CD4-positive, alpha-beta memory T cell (primary cell): ENCODE measurements around the gene SYNPO. TPM values are rescaled to one million over a fixed set of nuclear protein-coding genes. Genes with fewer than 3 reads are reported as not detected.

Experiments used
- CTCF ChIA-PET: fragments of 350-600 bp; sonication (Branson Sonifier 250); formaldehyde crosslinking; loops from one replicate; lab custom pipeline; 2021; ENCODE audit warnings: inconsistent platforms; ENCODE audit not compliant: partially characterized antibody; lab: Charles Lee
- POLR2A ChIA-PET: fragments of 350-600 bp; sonication (Branson Sonifier 250); formaldehyde crosslinking; loops from one replicate; lab custom pipeline; 2021; ENCODE audit not compliant: partially characterized antibody; lab: Charles Lee
- DNase-seq, 5 donors: peaks; one replicate each; pipeline versions ENCODE4 v3.0.0 to v3.0.0-alpha.2; 2020 to 2022; ENCODE audit warnings: mixed read lengths in 1 of 5
- H3K27ac ChIP-seq: one replicate; pipeline ENCODE4 v1.7.0; 2013; ENCODE audit warnings: low read depth, low read length
- H3K27me3 ChIP-seq: 2 replicates; pipeline ENCODE4 v1.7.0; 2013; ENCODE audit warnings: mild to moderate bottlenecking, low read length, moderate library complexity; ENCODE audit not compliant: insufficient read depth
- H3K36me3 ChIP-seq: 2 replicates; pipeline ENCODE4 v1.7.0; 2013; ENCODE audit warnings: mild to moderate bottlenecking, low read length, moderate library complexity; ENCODE audit not compliant: insufficient read depth
- H3K4me1 ChIP-seq: 2 replicates; pipeline ENCODE4 v1.7.0; 2013; ENCODE audit warnings: mild to moderate bottlenecking, low read length, moderate library complexity; ENCODE audit not compliant: insufficient read depth
- H3K4me3 ChIP-seq, 2 donors: one replicate each; pipeline ENCODE4 v1.7.0; 2013; ENCODE audit warnings: low read length in 2 of 2, mild to moderate bottlenecking in 1 of 2
- H3K9me3 ChIP-seq, 2 donors: one replicate each; pipeline ENCODE4 v1.7.0; 2013; ENCODE audit warnings: low read length in 2 of 2, control low read depth in 1 of 2; ENCODE audit not compliant: control insufficient read depth in 1 of 2
- H3K27ac Mint-ChIP-seq, 7 donors: one replicate each; pipeline ENCODE4 v1.8.0; 2020 to 2021; ENCODE audit warnings: mixed read lengths in 7 of 7, mild to moderate bottlenecking in 6 of 7, inconsistent platforms in 3 of 7, moderate library complexity in 3 of 7
- H3K27me3 Mint-ChIP-seq, 2 donors: one replicate each; pipeline ENCODE4 v1.8.0; 2020 to 2021; ENCODE audit warnings: mixed read lengths in 2 of 2
- H3K36me3 Mint-ChIP-seq, 2 donors: one replicate each; pipeline ENCODE4 v1.8.0; 2020 to 2021; ENCODE audit warnings: mixed read lengths in 2 of 2, inconsistent platforms in 1 of 2, mild to moderate bottlenecking in 1 of 2
- H3K4me1 Mint-ChIP-seq, 4 donors: one replicate each; pipeline ENCODE4 v1.8.0; 2020 to 2021; ENCODE audit warnings: mixed read lengths in 4 of 4, mild to moderate bottlenecking in 1 of 4
- H3K4me3 Mint-ChIP-seq, 8 donors: one replicate each; pipeline ENCODE4 v1.8.0; 2020 to 2021; ENCODE audit warnings: mixed read lengths in 8 of 8, mild to moderate bottlenecking in 7 of 8, moderate library complexity in 6 of 8, inconsistent platforms in 3 of 8
- H3K9me3 Mint-ChIP-seq, 8 donors: one replicate each; pipeline ENCODE4 v1.8.0; 2020 to 2021; ENCODE audit warnings: mixed read lengths in 8 of 8, mild to moderate bottlenecking in 5 of 8, inconsistent platforms in 3 of 8, moderate library complexity in 1 of 8
- intact Hi-C: fragments of 100-400 bp; cut with micrococcal nuclease; formaldehyde crosslinking; loops from one replicate; pipeline ENCODE4 v1.15.1; 2023
- polyA plus RNA-seq, 2 donors: library from polyadenylated mRNA; unstranded; fragments of 300-500 nt; fragmentation: Illumina TruSeq; gene quantifications; one replicate each; pipeline ENCODE4 v1.2.3, GENCODE V29; 2021
- total RNA-seq, 2 experiments: library from RNA; stranded (reverse); gene quantifications; one replicate each; pipeline ENCODE4 v1.2.3, GENCODE V29; 2021

SYNPO gene
- total and polyA plus RNA-seq, 4 experiments from 2014 or later = 0.06 TPM; not detected in 3

DNA sequence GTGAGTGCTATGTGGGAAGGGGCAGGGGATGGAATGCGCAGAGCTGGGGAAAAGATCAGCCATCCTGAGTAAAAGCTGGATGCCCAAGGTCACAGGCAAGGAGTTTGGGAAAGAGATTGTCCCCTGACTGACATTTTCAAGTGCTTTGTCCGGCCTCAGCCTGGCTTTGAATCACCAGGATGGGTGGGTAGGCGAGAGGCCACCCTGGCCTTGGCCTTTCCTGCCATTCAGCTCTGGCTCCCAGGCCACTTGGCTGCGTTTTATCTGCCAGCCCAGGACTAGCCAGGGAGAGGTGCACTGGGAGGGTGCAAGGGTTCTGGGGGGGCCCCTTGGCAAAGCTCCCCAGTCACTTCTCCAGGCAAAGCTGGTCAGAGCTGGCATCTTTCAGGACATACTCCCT is 37.4 kb upstream of the SYNPO start:
- H3K4me1 Mint-ChIP-seq = no peaks in the 10 kb centered on the region
- H3K27me3 Mint-ChIP-seq = peaks cover 5% of the 10 kb centered on the region in 2 donors
- intact Hi-C loops = no loop called here
- Histone ChIP-seq H3K27me3 (no peaks in the 10 kb centered on the region), H3K4me3 (no peak overlapping the region), H3K4me1 (no peaks in the 10 kb centered on the region), H3K27ac (no peak overlapping the region), H3K36me3 (no peaks in the 10 kb centered on the region), H3K9me3 (no peaks in the 10 kb centered on the region)
- H3K27ac Mint-ChIP-seq = no peak overlapping the region
- CTCF ChIA-PET = interaction anchor here (0.5 kb wide), 1 partner anchor 89 kb away, joined by 3 read pairs; no protein-coding TSS in a partner anchor
- no peaks in the 10 kb centered on the region for H3K9me3 Mint-ChIP-seq
- no peaks in the 10 kb centered on the region for H3K36me3 Mint-ChIP-seq
- no peak for DNase-seq
- POLR2A ChIA-PET = no interaction called here
- H3K4me3 Mint-ChIP-seq = no peak overlapping the region

DNA sequence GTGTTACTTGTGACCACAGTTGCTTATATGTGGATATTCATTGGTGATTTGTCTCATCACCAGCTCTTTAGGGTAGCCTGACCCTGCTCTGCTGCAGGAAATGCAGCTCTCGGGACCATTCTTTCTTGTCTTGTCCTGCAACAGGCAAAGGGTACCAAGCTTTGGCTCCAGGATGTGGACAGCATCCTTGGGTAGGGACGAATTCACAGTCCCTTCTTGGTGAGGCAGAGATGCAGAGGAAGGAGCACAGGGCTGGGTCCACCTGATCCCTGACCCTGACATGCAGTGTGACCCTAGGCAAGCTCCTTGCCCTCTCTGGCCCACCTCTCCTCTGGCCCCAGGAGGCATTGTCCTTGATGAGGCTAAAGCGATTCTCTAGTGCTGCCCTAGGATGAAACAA is 37.0 kb upstream of the SYNPO start:
- H3K4me3 Mint-ChIP-seq = no peak overlapping the region
- DNase-seq = no peak
- ChIA-PET POLR2A (no interaction called here), CTCF (interaction anchor here (0.5 kb wide), 1 partner anchor 89 kb away, joined by 3 read pairs; no protein-coding TSS in a partner anchor)
- Histone ChIP-seq H3K4me3 (no peak overlapping the region), H3K27ac (no peak overlapping the region), H3K4me1 (no peaks in the 10 kb centered on the region), H3K36me3 (no peaks in the 10 kb centered on the region), H3K27me3 (no peaks in the 10 kb centered on the region), H3K9me3 (no peaks in the 10 kb centered on the region)
- no peaks in the 10 kb centered on the region for H3K4me1 Mint-ChIP-seq
- no peak overlapping the region for H3K27ac Mint-ChIP-seq
- peaks cover 5% of the 10 kb centered on the region in 2 donors for H3K27me3 Mint-ChIP-seq
- intact Hi-C loops = no loop called here
- no peaks in the 10 kb centered on the region for H3K9me3 Mint-ChIP-seq
- no peaks in the 10 kb centered on the region for H3K36me3 Mint-ChIP-seq

DNA sequence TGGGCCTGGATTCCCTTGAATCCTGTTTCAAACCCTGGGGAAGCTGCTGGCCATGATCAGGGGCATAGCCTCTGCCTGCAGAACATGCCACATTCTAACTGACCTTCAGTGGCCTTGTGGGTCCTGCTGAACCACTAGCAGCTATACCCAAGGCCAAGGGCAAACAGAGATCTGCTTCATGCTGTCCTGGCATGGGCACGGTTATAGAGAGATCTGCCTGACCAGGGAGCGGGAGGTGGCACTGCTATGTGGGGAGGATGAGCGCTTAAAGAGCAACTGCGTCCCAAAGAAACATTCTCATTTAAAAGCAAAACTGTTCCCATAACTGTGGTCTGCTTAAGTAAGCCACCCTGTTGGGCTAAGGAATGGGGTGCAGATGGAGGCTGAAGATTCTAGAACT is 36.5 kb upstream of the SYNPO start:
- Histone ChIP-seq H3K4me1 (no peaks in the 10 kb centered on the region), H3K27ac (no peak overlapping the region), H3K27me3 (no peaks in the 10 kb centered on the region), H3K36me3 (no peaks in the 10 kb centered on the region), H3K4me3 (no peak overlapping the region), H3K9me3 (no peaks in the 10 kb centered on the region)
- Mint-ChIP-seq H3K4me3 (no peak overlapping the region), H3K36me3 (no peaks in the 10 kb centered on the region), H3K4me1 (no peaks in the 10 kb centered on the region), H3K27ac (no peak overlapping the region), H3K27me3 (peaks cover 5% of the 10 kb centered on the region in 2 donors), H3K9me3 (no peaks in the 10 kb centered on the region)
- intact Hi-C loops = no loop called here
- ChIA-PET CTCF (no interaction called here), POLR2A (no interaction called here)
- DNase-seq = no peak

DNA sequence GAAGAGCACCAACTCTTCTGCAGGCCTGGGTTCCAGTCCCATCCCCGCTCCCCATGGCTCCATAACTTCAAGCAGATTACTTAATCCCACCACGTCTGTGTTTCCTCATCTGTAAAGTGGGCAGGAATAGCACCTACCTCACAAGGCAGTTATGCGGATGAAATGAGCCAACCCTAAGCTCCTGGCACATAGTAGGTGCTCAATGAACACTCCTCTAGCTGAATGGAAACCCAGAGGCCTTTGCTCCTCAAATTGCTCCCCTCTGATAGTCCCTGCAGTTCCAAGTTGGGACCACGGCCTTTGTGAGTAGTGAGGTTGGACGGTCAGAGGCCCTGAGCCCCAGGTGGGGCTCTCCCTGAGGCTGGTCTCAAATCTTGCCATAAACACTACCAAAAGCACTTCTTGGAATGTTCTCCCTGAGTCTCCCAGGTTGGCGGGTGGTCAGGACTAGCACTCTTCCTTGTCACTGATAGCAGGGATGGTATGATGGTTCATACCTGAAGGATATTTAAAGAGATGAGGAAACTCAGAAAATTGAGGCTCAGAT is 35.5 kb upstream of the SYNPO start:
- ChIA-PET POLR2A (no interaction called here), CTCF (no interaction called here)
- no peaks in the 10 kb centered on the region for H3K4me1 Mint-ChIP-seq
- no peak overlapping the region for H3K27ac ChIP-seq
- no peaks in the 10 kb centered on the region for H3K36me3 Mint-ChIP-seq
- no peaks in the 10 kb centered on the region for H3K27me3 ChIP-seq
- intact Hi-C loops = no loop called here
- peaks cover 4 to 5% of the 10 kb centered on the region in 2 donors for H3K27me3 Mint-ChIP-seq
- H3K9me3 ChIP-seq = no peaks in the 10 kb centered on the region
- no peak overlapping the region for H3K4me3 ChIP-seq
- no peak overlapping the region for H3K4me3 Mint-ChIP-seq
- H3K4me1 ChIP-seq = no peaks in the 10 kb centered on the region
- no peak overlapping the region for H3K27ac Mint-ChIP-seq
- no peak for DNase-seq
- no peaks in the 10 kb centered on the region for H3K9me3 Mint-ChIP-seq
- no peaks in the 10 kb centered on the region for H3K36me3 ChIP-seq

DNA sequence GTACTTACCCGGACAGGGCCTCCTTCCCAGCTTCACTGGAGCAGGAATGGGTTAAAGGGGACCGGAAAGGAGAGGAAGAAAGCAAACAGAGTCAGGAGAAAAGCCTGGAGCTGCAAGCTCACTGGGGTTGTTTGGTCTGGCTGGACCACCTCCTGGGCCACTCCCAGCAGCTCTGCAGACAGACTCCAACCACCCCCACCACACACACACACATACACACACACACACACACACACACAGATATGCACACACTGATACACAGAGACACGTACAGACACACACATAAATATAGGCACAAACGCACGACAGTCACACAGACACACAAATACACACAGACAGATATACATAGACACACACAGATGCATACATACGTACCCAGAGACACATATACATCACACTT is 34.9 kb upstream of the SYNPO start:
- H3K27me3 Mint-ChIP-seq = peaks cover 4 to 5% of the 10 kb centered on the region in 2 donors
- H3K9me3 Mint-ChIP-seq = no peaks in the 10 kb centered on the region
- H3K4me1 Mint-ChIP-seq = no peaks in the 10 kb centered on the region
- no peaks in the 10 kb centered on the region for H3K36me3 Mint-ChIP-seq
- H3K27me3 ChIP-seq = no peaks in the 10 kb centered on the region
- DNase-seq = no peak
- H3K27ac ChIP-seq = no peak overlapping the region
- no peak overlapping the region for H3K4me3 ChIP-seq
- intact Hi-C loops = no loop called here
- ChIA-PET CTCF (no interaction called here), POLR2A (no interaction called here)
- no peaks in the 10 kb centered on the region for H3K36me3 ChIP-seq
- no peaks in the 10 kb centered on the region for H3K4me1 ChIP-seq
- H3K27ac Mint-ChIP-seq = no peak overlapping the region
- no peak overlapping the region for H3K4me3 Mint-ChIP-seq
- H3K9me3 ChIP-seq = no peaks in the 10 kb centered on the region

DNA sequence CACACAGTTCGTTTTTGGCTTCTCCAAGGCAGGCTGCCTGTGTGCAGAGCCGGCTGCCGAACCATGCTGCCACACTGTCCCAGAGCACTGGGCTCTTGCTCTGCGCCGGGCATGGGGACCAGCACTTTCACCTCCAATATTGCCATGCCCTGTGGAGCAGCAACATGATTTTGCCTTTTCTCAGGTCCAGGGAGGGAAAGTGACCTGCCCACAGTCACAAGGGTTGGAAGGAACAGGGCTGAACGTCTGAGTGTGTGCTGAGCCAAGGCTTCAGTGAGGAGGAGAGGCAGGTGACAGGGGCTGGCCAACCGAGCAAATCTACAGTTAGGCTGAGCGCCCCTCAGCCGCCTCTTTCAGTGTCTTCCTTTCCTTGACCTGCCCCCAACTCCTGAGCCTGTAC is 34.0 kb upstream of the SYNPO start:
- no peaks in the 10 kb centered on the region for H3K9me3 Mint-ChIP-seq
- CTCF ChIA-PET = no interaction called here
- Histone ChIP-seq H3K9me3 (no peaks in the 10 kb centered on the region), H3K4me1 (no peaks in the 10 kb centered on the region), H3K27me3 (peaks cover 1% of the 10 kb centered on the region), H3K4me3 (no peak overlapping the region), H3K36me3 (no peaks in the 10 kb centered on the region), H3K27ac (no peak overlapping the region)
- no peak for DNase-seq
- no peaks in the 10 kb centered on the region for H3K36me3 Mint-ChIP-seq
- intact Hi-C loops = no loop called here
- no peak overlapping the region for H3K4me3 Mint-ChIP-seq
- POLR2A ChIA-PET = no interaction called here
- no peaks in the 10 kb centered on the region for H3K4me1 Mint-ChIP-seq
- H3K27ac Mint-ChIP-seq = no peak overlapping the region
- peaks cover 4 to 5% of the 10 kb centered on the region in 2 donors for H3K27me3 Mint-ChIP-seq

DNA sequence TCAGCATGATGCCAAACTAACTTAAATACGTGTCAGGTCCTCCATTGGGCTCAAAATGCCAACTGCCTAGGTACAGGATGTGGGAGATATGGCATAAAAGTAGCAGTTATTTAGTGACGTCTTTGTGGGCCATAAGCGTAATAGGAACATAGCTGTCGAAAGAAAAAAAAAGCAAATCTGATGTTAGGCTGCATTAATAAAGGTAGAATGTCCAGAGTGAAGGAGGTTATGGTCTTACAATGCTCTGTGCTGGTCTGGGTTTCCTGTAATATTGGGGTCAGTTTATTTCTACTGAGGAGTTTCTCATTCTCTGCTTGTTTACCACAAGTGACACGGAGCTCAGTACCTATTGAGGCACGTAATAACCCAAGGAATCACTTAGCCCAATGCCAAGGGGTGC is 33.4 kb upstream of the SYNPO start:
- intact Hi-C loops = no loop called here
- Histone ChIP-seq H3K4me1 (no peaks in the 10 kb centered on the region), H3K27ac (no peak overlapping the region), H3K27me3 (peaks cover 3% of the 10 kb centered on the region), H3K4me3 (no peak overlapping the region), H3K9me3 (no peaks in the 10 kb centered on the region), H3K36me3 (no peaks in the 10 kb centered on the region)
- DNase-seq = no peak
- Mint-ChIP-seq H3K4me3 (no peak overlapping the region), H3K27me3 (peaks cover 3 to 5% of the 10 kb centered on the region in 2 donors), H3K27ac (no peak overlapping the region), H3K4me1 (no peaks in the 10 kb centered on the region), H3K36me3 (no peaks in the 10 kb centered on the region), H3K9me3 (no peaks in the 10 kb centered on the region)
- ChIA-PET POLR2A (no interaction called here), CTCF (no interaction called here)

DNA sequence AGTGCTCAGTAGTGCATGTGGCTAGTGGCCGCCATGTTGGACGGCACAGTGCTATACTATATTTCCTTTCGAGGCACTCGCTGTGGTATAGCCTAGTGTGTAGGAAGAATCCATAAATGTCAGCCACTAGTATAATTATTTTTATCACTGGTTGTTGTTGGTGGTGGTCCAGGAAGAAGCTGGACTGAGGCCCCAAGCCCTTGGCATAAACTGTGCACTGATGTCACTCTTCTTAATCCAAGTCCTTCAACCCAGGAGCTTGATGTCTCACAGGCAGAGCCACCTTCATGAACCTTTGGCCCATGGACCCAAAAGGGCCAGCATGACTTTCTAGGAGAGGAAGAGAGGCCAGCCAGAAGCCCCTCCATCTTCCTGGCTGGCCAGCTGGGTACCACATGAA is 32.5 kb upstream of the SYNPO start:
- Mint-ChIP-seq H3K36me3 (no peaks in the 10 kb centered on the region), H3K27me3 (peaks cover 2 to 9% of the 10 kb centered on the region in 2 donors), H3K27ac (no peak overlapping the region), H3K4me1 (no peaks in the 10 kb centered on the region), H3K4me3 (no peak overlapping the region), H3K9me3 (no peaks in the 10 kb centered on the region)
- no peaks in the 10 kb centered on the region for H3K4me1 ChIP-seq
- POLR2A ChIA-PET = no interaction called here
- no peaks in the 10 kb centered on the region for H3K9me3 ChIP-seq
- CTCF ChIA-PET = no interaction called here
- intact Hi-C loops = no loop called here
- no peak for DNase-seq
- H3K27ac ChIP-seq = no peak overlapping the region
- no peak overlapping the region for H3K4me3 ChIP-seq
- H3K36me3 ChIP-seq = no peaks in the 10 kb centered on the region
- H3K27me3 ChIP-seq = peaks cover 3% of the 10 kb centered on the region
